ENCODE results near the gene AXIN1.

DNA sequence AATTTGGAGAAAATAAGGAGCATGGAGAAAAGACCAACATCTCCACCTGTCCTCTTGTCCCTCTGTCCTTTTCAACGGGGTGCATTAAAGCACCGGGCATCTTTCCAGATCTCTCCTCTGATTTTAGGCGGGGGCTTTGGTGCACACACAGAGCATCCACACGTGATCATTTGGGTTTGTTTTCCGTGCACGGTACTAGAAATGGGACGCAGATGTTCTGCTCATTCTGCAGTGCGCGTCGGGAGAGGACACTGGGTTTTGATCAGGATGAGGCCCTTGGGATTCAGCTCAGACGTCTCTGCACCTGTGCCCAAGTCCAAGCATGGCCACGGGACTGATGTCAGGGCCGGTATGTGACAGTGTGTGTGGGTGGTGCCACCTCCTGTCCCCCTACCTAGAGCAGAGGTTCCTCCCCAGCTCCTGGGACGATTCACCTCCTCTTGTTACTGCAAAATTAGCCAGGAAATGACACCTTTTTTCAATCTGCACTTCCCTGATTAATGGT, 37.7 kb downstream of the AXIN1 start:
- TF ChIP-seq POLR2A (IDR thresholded peaks at IDR 0.05; ENCODE audit: low read depth, low read length), result no peak
- no peak for TF ChIP-seq EZH2 (IDR thresholded peaks at IDR 0.05; ENCODE audit: borderline replicate concordance, low read depth, low read length, severe bottlenecking)
- no peak for TF ChIP-seq CTCF (IDR thresholded peaks at IDR 0.05; ENCODE audit: extremely low read depth in 1 of 2, insufficient read depth in 1 of 2, low read depth in 1 of 2, low read length in 2 of 2)
- TF ChIP-seq JUN (IDR thresholded peaks at IDR 0.05; ENCODE audit: borderline replicate concordance, insufficient read depth, insufficient read length, low read depth), result no peak
- TF ChIP-seq, protein P1, sequence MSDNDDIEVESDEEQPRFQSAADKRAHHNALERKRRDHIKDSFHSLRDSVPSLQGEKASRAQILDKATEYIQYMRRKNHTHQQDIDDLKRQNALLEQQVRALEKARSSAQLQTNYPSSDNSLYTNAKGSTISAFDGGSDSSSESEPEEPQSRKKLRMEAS (IDR thresholded peaks at IDR 0.05; ENCODE audit: insufficient read depth, insufficient read length), result no peak
- no peak for TF ChIP-seq POLR2AphosphoS5 (IDR thresholded peaks at IDR 0.05; ENCODE audit: insufficient read depth, low read depth, low read length)
- no peak for TF ChIP-seq MYC (IDR thresholded peaks at IDR 0.05; ENCODE audit: low read depth, low read length)

Measured in endothelial cell of umbilical vein (primary cell).